Tibial artery (tissue), 4 donors: Measurements from ENCODE around the gene PIAS2.
"Not testable (repeated sequence)": the region's sequence is repeated elsewhere in the genome, so short reads cannot be mapped to it uniquely, and the experiment has no call there.

Experiments used
- DNase-seq, 2 donors: peaks; one replicate each; pipeline ENCODE4 v3.0.0-alpha.2; 2019
- H3K27ac ChIP-seq, 2 donors: fragments of 200-600 bp; sonication (generic) in 1 of 2; 1 replicate in 1 of 2; 2 replicates in 1 of 2; pipeline ENCODE4 v1.5.1; 2018 to 2019; ENCODE audit warnings: mild to moderate bottlenecking in 1 of 2
- H3K27me3 ChIP-seq, 2 donors: fragments of 200-600 bp; sonication (generic) in 1 of 2; one replicate each; pipeline versions ENCODE4 v1.5.1 to v1.6.0; 2016 to 2019
- H3K36me3 ChIP-seq, 3 donors: fragments of 200-600 bp; sonication (generic) in 2 of 3; one replicate each; pipeline ENCODE4 v1.5.1; 2016 to 2019; ENCODE audit warnings: mild to moderate bottlenecking in 2 of 3
- H3K4me1 ChIP-seq, 4 donors: fragments of 200-600 bp; sonication (generic) in 2 of 4; 1 replicate in 3 of 4; 2 replicates in 1 of 4; pipeline ENCODE4 v1.5.1; 2016 to 2019
- H3K4me3 ChIP-seq, 2 donors: fragments of 200-600 bp; sonication (generic) in 1 of 2; 1 replicate in 1 of 2; 2 replicates in 1 of 2; pipeline ENCODE4 v1.5.1; 2018 to 2019; ENCODE audit warnings: mild to moderate bottlenecking in 2 of 2
- H3K9me3 ChIP-seq, 3 donors: fragments of 200-600 bp; sonication (generic) in 1 of 3; one replicate each; pipeline ENCODE4 v1.5.1; 2016 to 2019
- intact Hi-C: fragments of 100-400 bp; cut with DNase I; formaldehyde crosslinking; loops from one replicate; pipeline ENCODE4 v1.15.0; 2023; ENCODE audit warnings: low total_unique reads
- TF ChIP-seq, protein P1 (sequence below), 2 experiments: fragments of 200-600 bp in 1 of 2; fragments of 450-650 bp in 1 of 2; IDR thresholded peaks; one replicate each; pipeline ENCODE4 v1.5.1; 2017 to 2019; ENCODE audit warnings: antibody characterized with exemption in 2 of 2, mild to moderate bottlenecking in 1 of 2, moderate library complexity in 1 of 2

PIAS2 gene, protein sequence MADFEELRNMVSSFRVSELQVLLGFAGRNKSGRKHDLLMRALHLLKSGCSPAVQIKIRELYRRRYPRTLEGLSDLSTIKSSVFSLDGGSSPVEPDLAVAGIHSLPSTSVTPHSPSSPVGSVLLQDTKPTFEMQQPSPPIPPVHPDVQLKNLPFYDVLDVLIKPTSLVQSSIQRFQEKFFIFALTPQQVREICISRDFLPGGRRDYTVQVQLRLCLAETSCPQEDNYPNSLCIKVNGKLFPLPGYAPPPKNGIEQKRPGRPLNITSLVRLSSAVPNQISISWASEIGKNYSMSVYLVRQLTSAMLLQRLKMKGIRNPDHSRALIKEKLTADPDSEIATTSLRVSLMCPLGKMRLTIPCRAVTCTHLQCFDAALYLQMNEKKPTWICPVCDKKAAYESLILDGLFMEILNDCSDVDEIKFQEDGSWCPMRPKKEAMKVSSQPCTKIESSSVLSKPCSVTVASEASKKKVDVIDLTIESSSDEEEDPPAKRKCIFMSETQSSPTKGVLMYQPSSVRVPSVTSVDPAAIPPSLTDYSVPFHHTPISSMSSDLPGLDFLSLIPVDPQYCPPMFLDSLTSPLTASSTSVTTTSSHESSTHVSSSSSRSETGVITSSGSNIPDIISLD

DNA sequence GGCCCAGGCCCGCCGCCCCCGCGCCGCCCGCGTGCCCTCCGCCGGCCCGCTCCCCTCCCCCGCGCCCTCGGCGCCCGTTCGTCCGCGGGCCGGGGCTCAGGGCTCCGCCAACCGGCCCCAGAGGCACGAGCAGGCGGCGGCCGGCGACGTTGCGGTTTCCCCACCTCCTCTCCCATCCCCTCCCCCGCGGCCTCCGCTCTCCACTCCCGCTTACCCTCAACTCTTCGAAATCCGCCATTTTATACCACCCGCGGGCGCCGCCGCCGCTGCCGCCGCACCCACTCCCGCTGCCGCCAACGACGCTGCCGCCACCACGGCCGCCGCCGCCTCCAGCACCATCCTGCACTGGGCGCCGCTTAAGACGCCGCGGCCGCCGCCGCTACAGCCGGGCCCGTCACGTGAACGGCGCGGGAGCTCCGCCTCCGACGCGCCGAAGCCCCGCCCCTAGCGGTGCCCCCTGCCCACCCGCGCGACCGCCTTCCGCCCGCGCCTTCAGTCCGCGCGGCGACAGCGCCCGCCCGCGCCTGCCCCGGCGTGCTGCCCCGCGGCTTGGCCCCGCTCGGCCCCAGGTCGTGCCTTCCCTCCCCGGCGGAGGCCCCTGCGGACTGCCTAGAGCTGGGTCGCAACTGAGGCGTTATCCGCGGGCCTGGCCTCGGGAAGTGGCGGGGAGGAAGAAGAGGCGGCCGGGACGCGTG, at the start of gene PIAS2, which contains the start of gene KATNAL2:
TSS of gene PIAS2 (minus strand) at position 400 of the 695 bp plus-strand sequence. CDS start at position 238, 162 bp downstream.
TSS of gene KATNAL2 (plus strand) at position 495 of the 695 bp plus-strand sequence. CDS start 29,271 bp downstream, outside the sequence.
- Histone ChIP-seq H3K36me3 (no peaks in the 10 kb centered on the region), H3K27ac (peak within 1 kb of the TSS; percentile 85 to 86), H3K4me1 (peaks cover 0 to 16% (median 6%) of the 10 kb centered on the region in 4 donors), H3K4me3 (peak within 1 kb of the TSS; percentile 68 to 80), H3K27me3 (no peaks in the 10 kb centered on the region), H3K9me3 (no peaks in the 10 kb centered on the region)
- DNase-seq = peak; percentile 72 to 88
- TF ChIP-seq, protein P1, sequence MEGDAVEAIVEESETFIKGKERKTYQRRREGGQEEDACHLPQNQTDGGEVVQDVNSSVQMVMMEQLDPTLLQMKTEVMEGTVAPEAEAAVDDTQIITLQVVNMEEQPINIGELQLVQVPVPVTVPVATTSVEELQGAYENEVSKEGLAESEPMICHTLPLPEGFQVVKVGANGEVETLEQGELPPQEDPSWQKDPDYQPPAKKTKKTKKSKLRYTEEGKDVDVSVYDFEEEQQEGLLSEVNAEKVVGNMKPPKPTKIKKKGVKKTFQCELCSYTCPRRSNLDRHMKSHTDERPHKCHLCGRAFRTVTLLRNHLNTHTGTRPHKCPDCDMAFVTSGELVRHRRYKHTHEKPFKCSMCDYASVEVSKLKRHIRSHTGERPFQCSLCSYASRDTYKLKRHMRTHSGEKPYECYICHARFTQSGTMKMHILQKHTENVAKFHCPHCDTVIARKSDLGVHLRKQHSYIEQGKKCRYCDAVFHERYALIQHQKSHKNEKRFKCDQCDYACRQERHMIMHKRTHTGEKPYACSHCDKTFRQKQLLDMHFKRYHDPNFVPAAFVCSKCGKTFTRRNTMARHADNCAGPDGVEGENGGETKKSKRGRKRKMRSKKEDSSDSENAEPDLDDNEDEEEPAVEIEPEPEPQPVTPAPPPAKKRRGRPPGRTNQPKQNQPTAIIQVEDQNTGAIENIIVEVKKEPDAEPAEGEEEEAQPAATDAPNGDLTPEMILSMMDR (IDR thresholded peaks at IDR 0.05) = no peak
- intact Hi-C loops = no loop called here

DNA sequence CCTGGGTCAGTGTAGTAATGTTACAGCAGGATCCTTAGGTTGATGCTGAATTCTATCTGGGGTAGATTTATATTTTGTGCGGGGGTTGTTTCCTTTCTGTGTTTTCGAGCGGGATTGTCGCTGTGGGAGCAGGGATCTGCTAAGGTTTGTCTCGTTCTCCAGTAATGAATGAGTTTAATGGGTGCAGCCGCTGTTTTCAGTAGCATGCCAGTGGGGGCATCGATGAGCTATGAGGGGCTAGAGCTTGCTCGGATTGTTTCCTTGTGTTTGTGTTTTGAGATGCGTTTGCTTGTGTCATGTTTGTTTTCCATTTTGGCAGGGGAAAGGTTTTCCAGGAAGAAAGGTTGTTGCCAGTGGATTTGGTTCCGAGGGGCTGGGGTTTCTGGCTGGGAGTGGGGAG, 49.0 kb upstream of the PIAS2 start:
- H3K4me3 ChIP-seq, H3K4me1 ChIP-seq, H3K27ac ChIP-seq, H3K36me3 ChIP-seq, H3K9me3 ChIP-seq, H3K27me3 ChIP-seq, intact Hi-C loops, DNase-seq: not testable (repeated sequence)

DNA sequence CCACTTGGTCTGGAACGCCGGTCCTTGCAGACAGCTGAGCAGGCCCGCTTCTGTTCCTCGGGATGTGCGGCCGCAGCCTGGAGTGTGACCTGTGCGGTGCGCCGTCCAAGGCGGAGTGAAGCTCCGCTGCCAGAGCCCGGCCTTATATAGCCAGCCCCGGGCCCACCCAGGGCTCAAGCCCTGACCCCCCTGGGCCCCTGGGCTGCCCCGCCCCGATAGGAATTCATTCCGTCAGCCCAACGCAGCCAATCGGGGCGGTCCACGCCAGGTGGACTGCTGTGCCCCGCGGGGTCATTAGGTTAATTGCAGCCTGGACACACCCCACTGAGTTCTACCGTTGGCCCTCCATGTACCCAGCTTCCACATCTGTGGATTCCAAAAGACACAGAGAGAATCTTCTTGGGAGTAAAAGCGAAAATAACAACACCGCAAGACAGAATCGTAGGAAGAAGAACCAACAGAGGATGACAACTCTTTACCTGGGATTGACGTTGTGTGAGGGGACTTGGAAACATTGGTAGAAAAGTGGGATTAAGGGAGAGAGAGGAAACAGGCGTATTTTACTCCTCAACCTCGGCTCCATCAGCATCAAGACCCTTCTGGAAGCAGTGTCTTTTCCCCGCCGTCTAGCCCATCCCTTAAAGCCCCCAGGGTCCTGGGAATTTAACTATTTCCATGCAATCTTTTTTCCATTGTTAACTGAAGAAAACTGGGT, 47.4 kb upstream of the PIAS2 start:
- H3K36me3 ChIP-seq, intact Hi-C loops, H3K27ac ChIP-seq, H3K4me1 ChIP-seq, H3K27me3 ChIP-seq, DNase-seq, H3K9me3 ChIP-seq, H3K4me3 ChIP-seq: not testable (repeated sequence)

DNA sequence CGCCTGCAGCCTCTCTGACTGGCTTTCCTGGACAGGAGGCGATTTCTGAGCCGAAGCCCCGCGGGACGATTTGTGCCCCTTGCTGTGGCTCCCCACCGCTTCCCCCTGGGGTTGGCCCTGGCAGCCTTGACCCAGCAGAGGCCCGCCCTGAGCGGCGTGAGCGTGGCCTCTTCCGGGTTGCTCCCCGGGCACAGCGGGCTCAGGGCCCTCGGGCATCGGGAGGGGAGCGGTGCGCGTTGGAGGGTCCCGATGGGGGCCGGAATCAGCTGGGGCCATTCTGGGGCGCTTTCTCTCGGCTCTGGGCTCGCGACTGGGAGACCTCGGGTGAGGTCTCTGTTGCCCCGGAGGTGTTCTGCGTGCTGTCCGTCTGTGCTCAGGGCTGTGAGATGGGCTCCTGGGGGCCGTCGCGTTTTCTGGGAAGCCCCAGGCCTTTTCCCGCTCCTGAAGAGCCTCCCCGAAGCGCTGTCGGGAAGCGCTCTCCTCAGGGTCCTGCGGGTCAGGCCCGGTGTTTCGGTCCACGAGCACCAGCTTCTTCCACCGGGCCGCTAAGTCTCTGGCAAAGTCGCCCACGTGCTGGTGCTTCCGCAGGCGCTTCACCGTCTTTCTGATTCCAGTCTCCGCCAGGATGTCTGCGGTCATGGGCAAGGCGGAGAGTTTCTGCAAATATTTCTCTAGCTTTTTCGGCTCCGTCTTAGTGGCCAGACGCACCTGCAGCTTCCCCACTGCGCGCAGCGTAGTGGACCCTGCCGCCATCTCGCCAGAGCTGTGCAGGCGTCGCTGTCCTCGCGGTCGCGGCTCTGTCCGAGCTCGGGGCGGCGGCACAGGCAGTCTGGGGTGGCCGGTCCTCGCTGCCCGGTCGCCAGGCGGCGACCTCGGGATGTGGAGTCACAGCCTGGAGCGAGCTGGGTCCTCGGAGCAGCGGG, 46.6 kb upstream of the PIAS2 start:
- not testable (repeated sequence) for H3K36me3 ChIP-seq, H3K27ac ChIP-seq

DNA sequence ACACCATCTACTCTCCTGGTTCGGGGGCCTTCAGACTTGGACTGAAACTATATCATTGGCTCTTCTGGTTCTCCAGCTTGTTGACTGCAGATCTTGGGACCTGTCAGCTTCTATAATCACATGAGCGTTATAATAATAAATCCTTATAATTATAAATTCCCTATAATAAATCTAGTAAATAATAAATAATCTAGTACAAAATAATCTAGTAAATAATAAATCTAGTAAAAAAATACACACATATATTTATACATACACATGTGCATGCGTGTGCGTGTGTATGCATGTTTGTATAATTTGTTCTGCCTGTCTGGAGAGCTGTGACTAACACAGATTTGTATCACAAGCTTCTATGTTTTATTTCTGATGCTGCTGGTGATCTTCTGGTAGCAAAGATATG, 40.9 kb upstream of the PIAS2 start:
- Histone ChIP-seq H3K4me3 (no peak overlapping the region), H3K36me3 (no peaks in the 10 kb centered on the region), H3K27ac (no peak overlapping the region), H3K27me3 (no peaks in the 10 kb centered on the region), H3K9me3 (no peaks in the 10 kb centered on the region), H3K4me1 (no peaks in the 10 kb centered on the region)
- intact Hi-C loops = no loop called here
- TF ChIP-seq, protein P1 (IDR thresholded peaks at IDR 0.05) = no peak
- no peak for DNase-seq

More for the DNA sequence above, 46.6 kb upstream of the PIAS2 start:
- H3K27me3 ChIP-seq, H3K9me3 ChIP-seq, DNase-seq, H3K4me3 ChIP-seq, intact Hi-C loops, H3K4me1 ChIP-seq: not testable (repeated sequence)

DNA sequence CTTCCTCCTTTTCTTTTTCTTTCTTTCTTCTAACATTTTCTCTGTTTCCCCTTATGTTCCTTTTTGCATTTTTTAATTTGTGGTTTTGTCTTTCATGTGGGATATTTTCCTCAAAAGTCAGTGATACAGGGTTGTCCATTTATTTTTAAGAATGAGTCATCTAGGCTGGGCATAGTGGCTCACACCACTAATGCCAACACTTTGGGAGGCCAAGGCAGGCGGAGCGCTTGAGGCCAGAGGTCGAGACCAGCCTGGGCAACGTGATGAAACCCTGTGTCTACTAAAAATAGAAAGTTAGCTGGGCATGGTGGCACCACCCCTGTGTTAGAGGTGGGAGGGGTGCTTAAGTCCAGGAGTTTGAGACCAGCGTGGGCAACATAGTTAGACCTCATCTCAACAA, 35.9 kb upstream of the PIAS2 start:
- H3K9me3 ChIP-seq = no peaks in the 10 kb centered on the region
- DNase-seq = no peak
- no peak overlapping the region for H3K4me3 ChIP-seq
- no peak overlapping the region for H3K27ac ChIP-seq
- H3K27me3 ChIP-seq = no peaks in the 10 kb centered on the region
- intact Hi-C loops = no loop called here
- H3K4me1 ChIP-seq = no peaks in the 10 kb centered on the region
- H3K36me3 ChIP-seq = no peaks in the 10 kb centered on the region
- TF ChIP-seq, protein P1 (IDR thresholded peaks at IDR 0.05) = no peak
